CD4-positive, alpha-beta T cell treated with Interleukin-6 for 4 hours (primary cell): ENCODE measurements around the gene C9orf43.
"Not testable (repeated sequence)": the region's sequence is repeated elsewhere in the genome, so short reads cannot be mapped to it uniquely, and the experiment has no call there.

Experiments
- DNase-seq: peaks from one replicate; pipeline ENCODE4 v3.0.0-alpha.2; 2020; ENCODE audit warnings: mixed read lengths

Gene C9orf43, protein sequence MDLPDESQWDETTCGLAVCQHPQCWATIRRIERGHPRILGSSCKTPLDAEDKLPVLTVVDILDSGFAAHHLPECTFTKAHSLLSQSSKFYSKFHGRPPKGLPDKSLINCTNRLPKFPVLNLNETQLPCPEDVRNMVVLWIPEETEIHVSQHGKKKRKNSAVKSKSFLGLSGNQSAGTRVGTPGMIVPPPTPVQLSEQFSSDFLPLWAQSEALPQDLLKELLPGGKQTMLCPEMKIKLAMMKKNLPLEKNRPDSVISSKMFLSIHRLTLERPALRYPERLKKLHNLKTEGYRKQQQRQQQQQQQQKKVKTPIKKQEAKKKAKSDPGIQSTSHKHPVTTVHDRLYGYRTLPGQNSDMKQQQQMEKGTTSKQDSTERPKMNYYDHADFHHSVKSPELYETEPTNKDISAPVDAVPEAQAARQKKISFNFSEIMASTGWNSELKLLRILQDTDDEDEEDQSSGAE

DNA sequence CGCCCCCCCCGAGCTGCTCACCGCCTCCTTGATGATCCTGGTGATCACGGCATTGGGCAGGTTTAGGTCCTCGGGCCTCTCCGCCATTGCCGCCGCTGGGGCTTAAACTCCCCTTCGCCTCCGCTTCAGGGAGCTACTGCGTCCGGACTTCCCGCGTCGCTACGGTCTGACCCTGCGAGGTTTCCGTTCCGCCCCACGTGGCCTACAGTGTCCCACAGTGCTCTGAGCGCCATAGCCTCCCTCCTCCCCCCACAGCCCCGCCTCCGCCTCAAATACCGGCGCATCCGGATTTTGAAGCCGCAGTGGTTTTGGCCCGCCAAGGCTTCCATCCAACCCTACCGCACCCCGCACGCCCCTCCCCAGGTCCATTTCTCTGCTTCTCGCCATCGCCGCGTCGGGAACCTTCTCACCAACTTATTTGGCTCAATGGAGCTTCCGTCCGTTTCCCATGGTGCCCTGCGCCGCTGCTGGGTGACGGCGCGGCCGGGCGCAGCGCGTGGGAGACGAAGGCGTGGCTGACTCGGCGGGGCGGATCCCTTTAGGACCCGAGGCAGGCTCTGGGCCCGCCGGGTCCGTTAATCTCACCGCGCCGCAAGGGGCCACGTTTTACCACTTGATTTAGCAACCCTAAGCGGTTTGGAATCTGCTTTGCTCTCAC lies at the start of gene C9orf43, which contains the start of gene POLE3:
TSS of gene C9orf43 (plus strand) at position 541 of the 658 bp plus-strand sequence. CDS start 2,747 bp downstream, outside the sequence.
TSS of gene POLE3 (minus strand) at position 469 of the 658 bp plus-strand sequence. CDS start at position 87, 382 bp downstream.
- peak; percentile 95 for DNase-seq

GRCh38 chr9:113361304-113362018 lies 49.1 kb upstream of the C9orf43 start:
- no peak for DNase-seq

GRCh38 chr9:113363336-113363735 lies 47.2 kb upstream of the C9orf43 start:
- no peak for DNase-seq

GRCh38 chr9:113364951-113365350 lies 45.6 kb upstream of the C9orf43 start:
- no peak for DNase-seq

GRCh38 chr9:113365652-113366051 lies 44.9 kb upstream of the C9orf43 start:
- DNase-seq: not testable (repeated sequence)

DNA sequence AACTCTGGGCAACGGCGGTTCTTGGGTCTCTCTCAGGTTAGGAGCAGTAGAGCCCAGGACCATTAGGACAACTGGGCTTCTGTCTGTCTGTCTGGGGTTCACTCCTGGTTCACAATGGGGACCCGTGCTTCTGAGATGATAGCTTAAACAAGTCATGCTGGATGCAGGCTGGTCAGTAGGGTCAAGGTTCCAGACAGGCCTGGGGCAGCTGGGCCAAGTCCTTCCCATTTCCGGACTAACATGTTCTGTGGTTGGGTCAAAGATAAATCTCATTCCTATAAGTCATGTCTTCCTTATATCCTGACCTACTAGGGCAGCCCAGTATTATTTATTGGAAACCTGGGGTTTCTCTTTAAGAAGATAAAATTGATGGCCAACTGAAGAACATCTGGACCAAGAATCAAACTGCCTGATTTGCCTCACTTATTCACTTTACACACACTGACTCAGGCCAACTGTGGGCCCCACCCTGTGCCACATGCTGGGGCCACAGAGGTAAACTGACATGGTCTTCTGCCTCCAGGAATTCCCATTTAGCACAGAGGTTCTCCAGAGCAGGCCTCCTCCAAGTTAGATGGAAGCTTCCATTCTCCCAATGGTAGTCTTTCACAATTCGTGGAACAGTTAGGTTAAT lies 42.1 kb upstream of the C9orf43 start:
- no peak for DNase-seq

- DNase-seq: no peak
Observed at GRCh38 chr9:113368982-113369854, 41.3 kb upstream of the C9orf43 start.

- DNase-seq: no peak
Observed at GRCh38 chr9:113369855-113370140, 40.7 kb upstream of the C9orf43 start.

DNA sequence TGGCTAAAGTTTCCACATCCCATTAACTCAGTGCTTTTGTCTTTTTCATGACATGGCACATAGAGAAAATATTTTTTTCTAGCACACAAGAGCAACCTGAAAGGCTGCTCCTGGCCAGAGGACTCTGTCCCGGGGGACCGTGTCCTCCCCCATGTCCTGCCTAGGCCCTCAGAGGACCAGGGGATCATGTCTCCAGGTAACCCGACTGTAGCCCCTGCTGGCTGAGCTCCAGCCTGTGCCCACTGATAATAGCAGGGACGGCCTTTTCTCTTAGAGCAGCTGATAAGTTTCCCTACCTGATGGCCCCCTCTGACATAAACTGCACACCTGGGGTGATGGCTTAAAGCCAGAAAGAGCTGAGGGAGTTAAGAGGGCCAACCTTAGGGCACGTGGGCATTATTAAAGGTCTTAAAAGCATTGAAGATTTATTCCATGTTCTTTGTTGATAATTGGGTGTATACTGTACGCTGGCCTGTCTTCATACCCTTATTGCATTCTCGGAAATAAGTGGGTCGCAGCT lies 39.7 kb upstream of the C9orf43 start:
- DNase-seq: no peak

GRCh38 chr9:113372059-113372458 lies 38.5 kb upstream of the C9orf43 start:
- DNase-seq: no peak

GRCh38 chr9:113373256-113373655 lies 37.3 kb upstream of the C9orf43 start:
- no peak for DNase-seq

GRCh38 chr9:113373676-113374392 lies 36.7 kb upstream of the C9orf43 start:
- no peak for DNase-seq

- DNase-seq: no peak
Observed at GRCh38 chr9:113375057-113376023, 35.2 kb upstream of the C9orf43 start.

DNA sequence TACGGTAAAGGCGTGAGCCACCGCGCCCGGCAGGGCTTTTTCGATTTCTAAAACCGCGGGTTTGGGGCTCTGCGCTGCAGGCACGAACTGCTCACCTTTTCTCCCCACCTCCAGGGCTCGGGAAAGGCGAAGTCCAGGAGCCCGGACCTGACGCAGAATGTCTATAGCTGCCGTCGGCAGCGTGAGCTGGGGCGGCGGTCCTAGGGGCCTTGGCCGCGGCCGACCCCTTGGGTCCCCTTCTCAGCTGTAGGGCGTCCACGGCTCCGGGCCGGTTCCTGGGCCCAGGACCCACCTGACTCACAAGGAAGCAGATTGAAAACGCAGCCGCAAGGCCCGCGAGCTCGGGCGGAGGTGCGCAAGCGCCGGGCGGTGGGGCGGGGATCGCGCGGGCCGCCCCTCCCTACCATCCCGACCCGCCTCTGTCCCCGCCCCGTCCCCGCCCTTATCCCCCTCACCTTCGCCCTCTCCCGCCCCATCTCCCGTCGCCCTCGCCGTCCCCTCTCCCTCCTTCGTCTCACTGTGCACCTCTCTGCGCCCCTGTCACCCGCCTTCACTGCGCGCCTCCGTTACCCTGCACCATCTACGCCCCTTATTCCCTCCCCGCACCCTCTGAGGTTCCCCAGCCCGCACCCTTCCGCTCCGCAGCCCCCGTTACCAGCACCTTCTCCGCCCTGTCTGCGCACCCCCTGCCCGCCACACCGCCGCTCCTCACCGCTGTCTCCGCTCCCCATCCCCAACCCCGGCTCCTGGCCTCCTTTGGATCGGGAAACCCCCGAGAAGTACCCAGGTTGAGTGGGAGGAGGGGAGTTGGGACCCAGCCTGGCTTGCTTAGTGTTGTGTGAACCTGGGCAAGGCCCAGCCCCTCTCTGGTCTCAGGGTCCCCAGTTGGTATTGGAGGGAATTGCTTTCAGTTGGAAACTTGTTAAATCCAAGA lies 33.6 kb upstream of the C9orf43 start, which contains the start of gene HDHD3:
TSS of gene HDHD3 (minus strand) at position 353 of the 934 bp plus-strand sequence. CDS start 2,632 bp downstream, outside the sequence.
- DNase-seq: peak; percentile 93

DNA sequence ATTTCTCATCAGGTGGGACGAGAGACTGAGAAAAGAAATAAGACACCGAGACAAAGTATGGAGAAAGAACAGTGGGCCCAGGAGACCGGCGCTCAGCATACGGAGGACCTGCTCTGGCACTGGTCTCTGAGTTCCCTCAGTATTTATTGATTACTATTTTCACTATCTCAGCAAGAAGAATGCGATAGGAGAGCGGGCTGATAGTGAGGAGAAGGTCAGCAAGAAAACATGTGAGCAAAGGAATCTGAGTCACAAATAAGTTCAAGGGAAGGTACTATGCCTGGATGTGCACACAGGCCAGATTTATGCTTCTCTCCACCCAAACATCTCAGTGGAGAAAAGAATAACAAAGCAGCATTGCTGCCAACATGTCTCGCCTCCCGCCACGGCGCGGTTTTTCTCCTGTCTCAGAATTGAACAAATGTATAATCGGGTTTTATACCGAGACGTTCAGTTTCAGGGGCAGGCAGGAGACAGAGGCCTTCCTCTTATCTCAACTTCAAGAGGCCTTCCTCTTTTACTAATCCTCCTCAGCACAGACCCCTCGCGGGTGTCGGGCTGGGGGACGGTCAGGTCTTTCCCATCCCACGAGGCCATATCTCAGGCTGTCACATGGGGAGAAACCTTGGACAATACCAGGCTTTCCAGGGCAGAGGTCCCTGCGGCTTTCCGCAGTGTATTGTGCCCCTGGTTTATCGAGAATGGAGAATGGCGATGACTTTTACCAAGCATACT lies 31.3 kb upstream of the C9orf43 start:
- DNase-seq: not testable (repeated sequence)

GRCh38 chr9:113379829-113380210 lies 30.7 kb upstream of the C9orf43 start:
- not testable (repeated sequence) for DNase-seq

DNA sequence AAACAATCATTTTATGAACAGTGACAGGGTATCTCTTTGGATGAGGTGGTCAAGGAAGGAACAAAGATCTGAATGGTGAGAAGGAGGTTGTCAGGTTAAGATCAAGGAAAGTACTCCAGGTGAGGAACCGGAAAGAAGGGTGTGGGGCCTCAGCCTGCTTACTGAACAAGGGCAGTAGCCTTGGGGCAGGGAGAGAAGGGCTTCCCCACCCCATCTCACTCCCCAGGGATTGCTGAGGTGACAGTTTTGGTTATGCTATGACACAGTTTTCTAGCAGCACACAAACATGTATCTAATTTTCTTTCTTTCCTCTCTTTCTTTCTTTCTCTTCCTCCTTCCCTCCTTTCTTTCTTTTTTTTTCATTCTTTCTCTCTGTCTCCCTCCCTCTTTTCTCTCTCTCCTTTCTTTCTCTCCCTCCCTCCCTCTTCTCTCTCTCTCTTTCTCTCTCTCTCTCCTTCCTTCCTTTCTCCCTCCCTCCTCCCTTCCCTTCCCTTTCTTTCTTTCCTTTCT lies 29.6 kb upstream of the C9orf43 start:
- no peak for DNase-seq
